ENCODE results near the gene KCNIP1.

The KCNIP1 gene

GRCh38 chr5:170642066-170642735, 138.4 kb downstream of the KCNIP1 start:
- ChIA-PET POLR2A (no interaction called here), CTCF (interaction anchor here (0.5 to 3.5 kb wide), 4 partner anchors 9 to 877 kb away, joined by 3 to 16 read pairs (median 4); no protein-coding TSS in a partner anchor)
- H3K36me3 ChIP-seq (ENCODE audit: control insufficient read depth in 2 of 2, insufficient read depth in 1 of 2, low read length in 2 of 2) = no peaks in the 10 kb centered on the region
- H3K4me3 ChIP-seq (ENCODE audit: low read depth, low read length) = no peak overlapping the region
- TF ChIP-seq ZNF169 (tag by site-specific recombination; IDR thresholded peaks at IDR 0.05) (no peak), ZBTB21 (tag by site-specific recombination; IDR thresholded peaks at IDR 0.05) (no peak), ZNF184 (tag by site-specific recombination; IDR thresholded peaks at IDR 0.05) (no peak), ZNF354C (tag by site-specific recombination; IDR thresholded peaks at IDR 0.05; ENCODE audit: borderline replicate concordance, low read depth) (no peak), ZNF473 (tag by site-specific recombination; IDR thresholded peaks at IDR 0.05) (no peak), KLF16 (tag by site-specific recombination; IDR thresholded peaks at IDR 0.05) (no peak), ZNF324 (tag by site-specific recombination; IDR thresholded peaks at IDR 0.05) (no peak), ZNF76 (tag by site-specific recombination; IDR thresholded peaks at IDR 0.05; ENCODE audit: borderline replicate concordance, low read depth) (no peak), BCL6B (tag by site-specific recombination; IDR thresholded peaks at IDR 0.05) (no peak), KLF17 (tag by site-specific recombination; IDR thresholded peaks at IDR 0.05) (no peak), FEZF1 (tag by site-specific recombination; IDR thresholded peaks at IDR 0.05) (no peak), ZFP41 (tag by site-specific recombination; IDR thresholded peaks at IDR 0.05; ENCODE audit: borderline replicate concordance) (no peak), PRDM2 (tag by site-specific recombination; IDR thresholded peaks at IDR 0.05; ENCODE audit: borderline replicate concordance) (no peak)
- H3K4me1 ChIP-seq (ENCODE audit: control insufficient read depth, insufficient read depth, low read length) = no peaks in the 10 kb centered on the region
- H3K9me3 ChIP-seq (ENCODE audit: control insufficient read depth, insufficient read depth, low read depth, low read length) = no peaks in the 10 kb centered on the region
- H3K27ac ChIP-seq (ENCODE audit: extremely low read depth, low read depth, low read length) = no peak overlapping the region

- ChIA-PET POLR2A (no interaction called here), CTCF (interaction anchor here (0.5 to 3.5 kb wide), 4 partner anchors 9 to 877 kb away, joined by 3 to 16 read pairs (median 4); no protein-coding TSS in a partner anchor)
- no peaks in the 10 kb centered on the region for H3K4me1 ChIP-seq (ENCODE audit: control insufficient read depth, insufficient read depth, low read length)
- H3K27ac ChIP-seq (ENCODE audit: extremely low read depth, low read depth, low read length) = no peak overlapping the region
- H3K36me3 ChIP-seq (ENCODE audit: control insufficient read depth in 2 of 2, insufficient read depth in 1 of 2, low read length in 2 of 2) = no peaks in the 10 kb centered on the region
- H3K9me3 ChIP-seq (ENCODE audit: control insufficient read depth, insufficient read depth, low read depth, low read length) = no peaks in the 10 kb centered on the region
- TF ChIP-seq FEZF1 (tag by site-specific recombination; IDR thresholded peaks at IDR 0.05) (no peak), ZNF211 (tag by site-specific recombination; IDR thresholded peaks at IDR 0.05; ENCODE audit: low read depth) (no peak), ZNF658 (tag by site-specific recombination; IDR thresholded peaks at IDR 0.05) (no peak), OSR2 (tag by site-specific recombination; IDR thresholded peaks at IDR 0.05) (no peak), ZNF610 (tag by site-specific recombination; IDR thresholded peaks at IDR 0.05; ENCODE audit: borderline replicate concordance) (no peak)
- no peak overlapping the region for H3K4me3 ChIP-seq (ENCODE audit: low read depth, low read length)
Measured at GRCh38 chr5:170642776-170643436, 139.1 kb downstream of the KCNIP1 start.

Data from HEK293 (cell line).